ENCODE results near the gene PEAK1. TPM values are rescaled to one million over a fixed set of nuclear protein-coding genes. Genes with fewer than 3 reads are reported as not detected.

PEAK1 gene
- total RNA-seq, 2 experiments from 2014 or later, result 9.2 to 11.0 TPM

DNA sequence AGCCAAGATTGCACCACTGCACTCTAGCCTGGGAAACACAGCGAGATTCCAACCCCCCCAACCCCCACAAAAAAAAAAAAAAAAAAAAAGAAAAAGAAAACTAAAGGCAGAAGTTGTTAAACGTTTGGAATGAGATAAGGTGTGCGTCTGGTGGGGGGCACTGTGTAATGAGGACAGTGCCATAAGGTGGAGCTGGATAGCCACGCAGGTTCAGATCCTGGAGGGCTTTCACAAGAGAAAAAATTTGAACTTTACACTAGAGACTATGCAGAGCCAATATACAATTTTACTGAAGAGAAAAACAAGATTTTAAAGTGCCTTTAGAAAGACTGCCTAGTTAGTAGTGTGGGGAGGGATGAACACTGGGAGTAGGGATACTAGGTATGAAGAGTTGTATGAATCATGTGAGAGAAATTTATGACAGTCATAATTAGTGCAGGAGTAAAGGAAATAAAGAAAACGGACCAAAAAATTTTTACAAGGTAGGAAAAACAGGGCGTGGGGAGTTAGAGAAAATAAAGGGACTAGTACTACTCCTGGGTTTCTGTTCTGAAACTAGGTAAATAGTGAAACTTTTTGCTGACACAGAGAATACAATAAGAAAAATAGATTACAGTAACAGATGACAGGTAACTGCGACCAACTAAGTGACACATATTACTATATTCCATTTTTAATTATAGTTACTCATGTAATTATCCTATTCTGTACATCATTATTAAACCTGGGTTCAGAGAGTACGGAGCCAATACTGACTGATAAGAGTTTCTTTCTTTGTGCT is 108.1 kb downstream of the PEAK1 start:
- intact Hi-C loops (cut with DNase I, micrococcal nuclease), result no loop called here
- Mint-ChIP-seq H3K4me3 (no peak overlapping the region), H3K36me3 (ENCODE audit: low read depth) (no peaks in the 10 kb centered on the region), H3K27ac (no peak overlapping the region), H3K27me3 (no peaks in the 10 kb centered on the region), H3K9me3 (no peaks in the 10 kb centered on the region), H3K4me1 (ENCODE audit: low read depth) (peaks cover 15% of the 10 kb centered on the region)
- ATAC-seq (ENCODE audit: poor library complexity), result no peak
- H3K9me3 ChIP-seq (ENCODE audit: control insufficient read depth in 1 of 2, insufficient read depth in 1 of 2, low read length in 2 of 2), result no peaks in the 10 kb centered on the region
- no peak overlapping the region for H3K4me3 ChIP-seq (ENCODE audit: low read length)
- H3K36me3 ChIP-seq (ENCODE audit: insufficient read depth, low read length), result no peaks in the 10 kb centered on the region
- DNase-seq, result no peak
- TF ChIP-seq, protein P1, sequence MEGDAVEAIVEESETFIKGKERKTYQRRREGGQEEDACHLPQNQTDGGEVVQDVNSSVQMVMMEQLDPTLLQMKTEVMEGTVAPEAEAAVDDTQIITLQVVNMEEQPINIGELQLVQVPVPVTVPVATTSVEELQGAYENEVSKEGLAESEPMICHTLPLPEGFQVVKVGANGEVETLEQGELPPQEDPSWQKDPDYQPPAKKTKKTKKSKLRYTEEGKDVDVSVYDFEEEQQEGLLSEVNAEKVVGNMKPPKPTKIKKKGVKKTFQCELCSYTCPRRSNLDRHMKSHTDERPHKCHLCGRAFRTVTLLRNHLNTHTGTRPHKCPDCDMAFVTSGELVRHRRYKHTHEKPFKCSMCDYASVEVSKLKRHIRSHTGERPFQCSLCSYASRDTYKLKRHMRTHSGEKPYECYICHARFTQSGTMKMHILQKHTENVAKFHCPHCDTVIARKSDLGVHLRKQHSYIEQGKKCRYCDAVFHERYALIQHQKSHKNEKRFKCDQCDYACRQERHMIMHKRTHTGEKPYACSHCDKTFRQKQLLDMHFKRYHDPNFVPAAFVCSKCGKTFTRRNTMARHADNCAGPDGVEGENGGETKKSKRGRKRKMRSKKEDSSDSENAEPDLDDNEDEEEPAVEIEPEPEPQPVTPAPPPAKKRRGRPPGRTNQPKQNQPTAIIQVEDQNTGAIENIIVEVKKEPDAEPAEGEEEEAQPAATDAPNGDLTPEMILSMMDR (IDR thresholded peaks at IDR 0.05), result no peak
- ChIA-PET POLR2A (no interaction called here), CTCF (no interaction called here)
- no peak overlapping the region for H3K27ac ChIP-seq (ENCODE audit: low read depth in 1 of 2, low read length in 2 of 2)
- H3K27me3 ChIP-seq (ENCODE audit: control insufficient read depth in 1 of 2, insufficient read depth in 2 of 2, low read length in 2 of 2), result no peaks in the 10 kb centered on the region
- no peaks in the 10 kb centered on the region for H3K4me1 ChIP-seq (ENCODE audit: insufficient read depth, low read length)

DNA sequence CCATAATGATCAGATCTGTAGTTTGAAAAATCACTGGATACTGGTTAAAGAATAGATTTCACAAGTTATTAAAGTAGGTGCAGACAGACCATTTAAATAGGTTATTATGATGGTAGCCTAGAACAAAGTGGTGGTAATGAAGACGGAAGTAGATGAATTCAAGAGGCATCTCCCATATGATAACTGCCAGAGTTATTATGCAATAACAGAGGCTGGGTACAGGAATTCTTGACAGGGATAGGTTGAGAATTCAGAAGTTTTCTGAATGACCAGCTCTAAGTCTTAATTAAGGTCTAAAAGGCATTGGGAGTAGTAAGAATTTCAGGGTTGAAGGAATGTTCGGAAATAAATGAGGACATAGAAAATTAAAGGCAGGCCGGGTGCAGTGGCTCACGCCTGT is 108.9 kb downstream of the PEAK1 start:
- Mint-ChIP-seq H3K4me1 (ENCODE audit: low read depth) (peaks cover 15% of the 10 kb centered on the region), H3K4me3 (no peak overlapping the region), H3K27ac (no peak overlapping the region), H3K9me3 (no peaks in the 10 kb centered on the region), H3K27me3 (no peaks in the 10 kb centered on the region), H3K36me3 (ENCODE audit: low read depth) (no peaks in the 10 kb centered on the region)
- DNase-seq (no peak), ATAC-seq (ENCODE audit: poor library complexity) (no peak)
- no peaks in the 10 kb centered on the region for H3K27me3 ChIP-seq (ENCODE audit: control insufficient read depth in 1 of 2, insufficient read depth in 2 of 2, low read length in 2 of 2)
- no peaks in the 10 kb centered on the region for H3K9me3 ChIP-seq (ENCODE audit: control insufficient read depth in 1 of 2, insufficient read depth in 1 of 2, low read length in 2 of 2)
- H3K27ac ChIP-seq (ENCODE audit: low read depth in 1 of 2, low read length in 2 of 2), result no peak overlapping the region
- TF ChIP-seq, protein P1 (IDR thresholded peaks at IDR 0.05), result no peak
- POLR2A ChIA-PET, result interaction anchor here (0.6 kb wide), 1 partner anchor 72 kb away, joined by 3 read pairs; no protein-coding TSS in a partner anchor
- CTCF ChIA-PET, result no interaction called here
- intact Hi-C loops (cut with DNase I, micrococcal nuclease), result no loop called here
- no peaks in the 10 kb centered on the region for H3K36me3 ChIP-seq (ENCODE audit: insufficient read depth, low read length)
- H3K4me3 ChIP-seq (ENCODE audit: low read length), result no peak overlapping the region
- H3K4me1 ChIP-seq (ENCODE audit: insufficient read depth, low read length), result no peaks in the 10 kb centered on the region

DNA sequence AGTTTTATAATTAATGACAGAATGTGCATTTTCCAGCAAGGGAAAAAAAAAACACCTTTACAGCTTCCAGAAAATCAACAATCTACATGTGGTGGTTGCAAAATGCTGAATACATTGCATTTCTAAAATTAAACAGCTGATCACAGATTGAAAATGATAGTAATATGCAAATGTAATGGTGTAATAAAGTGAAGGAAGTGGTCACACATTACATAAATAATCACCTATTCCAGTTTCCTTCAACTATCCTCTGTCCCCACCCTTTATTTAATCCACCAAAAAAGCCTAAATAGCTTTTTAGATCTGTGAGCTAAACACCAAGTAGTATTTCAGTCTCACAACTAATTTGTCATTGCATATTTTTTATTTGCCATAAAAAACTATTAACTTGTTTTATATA is 110.5 kb downstream of the PEAK1 start:
- TF ChIP-seq, protein P1 (IDR thresholded peaks at IDR 0.05), result no peak
- ATAC-seq (ENCODE audit: poor library complexity) (no peak), DNase-seq (no peak)
- Mint-ChIP-seq H3K27me3 (no peaks in the 10 kb centered on the region), H3K9me3 (no peaks in the 10 kb centered on the region), H3K4me1 (ENCODE audit: low read depth) (peaks cover 15% of the 10 kb centered on the region), H3K4me3 (no peak overlapping the region), H3K27ac (no peak overlapping the region), H3K36me3 (ENCODE audit: low read depth) (no peaks in the 10 kb centered on the region)
- intact Hi-C loops (cut with DNase I, micrococcal nuclease), result no loop called here
- ChIA-PET CTCF (no interaction called here), POLR2A (no interaction called here)
- H3K27ac ChIP-seq (ENCODE audit: low read depth in 1 of 2, low read length in 2 of 2), result no peak overlapping the region
- no peaks in the 10 kb centered on the region for H3K9me3 ChIP-seq (ENCODE audit: control insufficient read depth in 1 of 2, insufficient read depth in 1 of 2, low read length in 2 of 2)
- no peak overlapping the region for H3K4me3 ChIP-seq (ENCODE audit: low read length)
- no peaks in the 10 kb centered on the region for H3K27me3 ChIP-seq (ENCODE audit: control insufficient read depth in 1 of 2, insufficient read depth in 2 of 2, low read length in 2 of 2)
- no peaks in the 10 kb centered on the region for H3K36me3 ChIP-seq (ENCODE audit: insufficient read depth, low read length)
- no peaks in the 10 kb centered on the region for H3K4me1 ChIP-seq (ENCODE audit: insufficient read depth, low read length)

Data from CD4-positive, alpha-beta T cell (primary cell).